Fibroblast of lung (primary cell): Measurements from ENCODE around the gene FUT8.

ENCODE experiments used
- CTCF ChIP-seq, 2 donors: IDR thresholded peaks in 1 of 2; conservative IDR thresholded peaks in 1 of 2; 1 replicate in 1 of 2; 2 replicates in 1 of 2; pipeline ENCODE4 v1.5.1; 2011 to 2012; ENCODE audit warnings: low read length in 2 of 2, control low read depth in 1 of 2, inconsistent platforms in 1 of 2, low read depth in 1 of 2, mild to moderate bottlenecking in 1 of 2
- EZH2 ChIP-seq: IDR thresholded peaks from 2 replicates; pipeline ENCODE4 v1.5.1; 2012; ENCODE audit warnings: low read length, control low read depth, mild to moderate bottlenecking; ENCODE audit errors: missing control alignments

- TF ChIP-seq CTCF (conservative IDR thresholded peaks at IDR 0.05 in 1 of 2, IDR thresholded peaks at IDR 0.05 in 1 of 2; ENCODE audit: low read depth in 1 of 2, low read length in 2 of 2): no peak
- TF ChIP-seq EZH2: no peak
Measured at GRCh38 chr14:65627315-65627714, 214.8 kb downstream of the FUT8 start.
